Iris pigment epithelial cell (primary cell): ENCODE results near the gene VRK3.

ENCODE experiments used
- DNase-seq: peaks from one replicate; pipeline ENCODE4 v3.0.0-alpha.2; 2011; ENCODE audit warnings: low read depth

The VRK3 gene

DNA sequence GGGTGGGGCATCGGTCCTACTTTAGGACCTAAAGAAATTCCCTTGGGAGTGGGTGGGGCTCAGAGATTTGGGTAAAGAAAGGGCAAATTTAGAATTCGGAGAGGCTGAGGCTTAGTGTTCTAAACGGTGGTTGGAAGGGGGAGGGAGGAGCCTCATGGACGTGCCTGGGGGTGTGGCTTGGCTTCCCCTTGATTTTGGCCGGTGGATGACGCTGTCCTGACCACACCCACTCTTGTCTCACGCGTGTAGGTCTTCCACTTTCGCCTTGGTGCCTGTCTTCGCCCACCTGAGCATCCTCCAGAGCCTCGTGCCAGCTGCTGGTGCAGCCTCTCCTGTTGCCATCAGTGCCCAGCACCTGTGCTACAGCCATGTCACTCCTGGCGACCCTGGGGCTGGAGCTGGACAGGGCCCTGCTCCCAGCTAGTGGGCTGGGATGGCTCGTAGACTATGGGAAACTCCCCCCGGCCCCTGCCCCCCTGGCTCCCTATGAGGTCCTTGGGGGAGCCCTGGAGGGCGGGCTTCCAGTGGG is 94.6 kb downstream of the VRK3 start:
- no peak for DNase-seq

DNA sequence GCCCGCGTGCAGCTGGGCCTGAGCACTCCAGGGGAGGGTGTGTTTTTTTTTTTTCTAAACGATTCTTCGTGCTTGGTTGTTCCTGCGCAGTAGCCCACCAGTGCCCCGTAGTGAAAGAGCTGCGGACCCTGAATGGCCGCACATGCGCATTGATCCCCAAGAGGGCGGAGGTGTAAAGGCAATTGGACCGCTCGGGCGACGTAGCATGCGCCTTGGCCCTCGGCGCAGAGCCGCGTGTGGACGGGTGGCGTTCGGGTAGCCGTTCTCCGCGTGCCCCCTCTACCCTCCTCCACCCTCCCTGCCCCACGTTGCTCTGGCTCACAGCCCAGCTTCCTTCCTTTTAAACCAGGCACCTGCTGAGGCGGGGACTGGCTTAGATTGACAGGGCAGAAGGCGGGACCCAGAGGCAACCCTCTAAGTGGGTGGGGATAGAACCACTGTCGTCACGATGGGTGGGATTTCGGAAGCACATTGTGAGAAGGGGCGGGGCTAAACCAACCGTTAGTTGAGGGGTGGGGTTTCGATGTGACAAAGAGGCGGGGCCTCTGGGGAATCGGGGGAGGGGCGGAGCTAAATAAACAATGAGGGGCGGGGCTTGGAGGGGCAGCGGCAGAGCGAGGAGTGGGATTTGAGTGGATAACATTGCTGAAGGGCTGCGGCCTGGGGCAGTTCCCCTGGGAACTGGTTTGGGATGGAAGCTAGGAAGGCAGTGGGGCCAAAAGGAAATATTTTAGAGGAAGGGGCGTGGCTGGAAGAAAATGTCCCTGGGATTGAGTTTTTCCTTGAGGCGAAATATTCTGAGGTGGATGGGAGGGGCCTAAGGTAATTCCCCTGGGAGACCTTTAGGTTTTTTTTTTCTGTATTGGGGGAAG is 95.3 kb downstream of the VRK3 start:
- peak; percentile 98 for DNase-seq

DNA sequence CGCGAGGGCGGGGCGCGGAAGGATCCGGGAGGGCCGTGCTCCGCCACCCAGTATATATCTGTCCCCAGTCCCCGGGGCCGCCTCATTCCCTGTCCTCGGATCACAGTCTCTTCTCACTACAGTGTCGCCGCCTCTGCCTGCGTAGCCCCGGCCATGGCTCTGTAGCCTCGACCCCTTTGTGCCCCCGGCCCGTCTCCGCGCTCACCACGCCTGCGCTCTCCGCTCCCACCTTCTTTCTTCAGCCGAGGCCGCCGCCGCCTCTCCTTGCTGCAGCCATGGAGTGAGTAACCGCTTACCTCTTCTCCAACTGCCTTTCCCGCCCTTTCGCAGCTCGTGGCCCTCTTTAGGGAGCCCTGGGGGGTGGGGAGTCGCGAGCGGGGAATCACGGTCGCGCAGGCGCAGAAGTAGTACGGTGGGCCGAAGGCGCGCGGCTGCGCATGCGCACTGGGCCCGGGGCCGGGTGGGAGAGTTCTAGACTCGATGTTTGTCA is 96.0 kb downstream of the VRK3 start, which contains the start of the genes ATF5 and NUP62:
ATF5 (plus strand) TSS at position 85 of the 490 bp plus-strand sequence. CDS start 1,646 bp downstream, outside the sequence.
NUP62 (minus strand) TSS at position 384 of the 490 bp plus-strand sequence. CDS start 19,697 bp downstream, outside the sequence.
- DNase-seq = peak; percentile 59

DNA sequence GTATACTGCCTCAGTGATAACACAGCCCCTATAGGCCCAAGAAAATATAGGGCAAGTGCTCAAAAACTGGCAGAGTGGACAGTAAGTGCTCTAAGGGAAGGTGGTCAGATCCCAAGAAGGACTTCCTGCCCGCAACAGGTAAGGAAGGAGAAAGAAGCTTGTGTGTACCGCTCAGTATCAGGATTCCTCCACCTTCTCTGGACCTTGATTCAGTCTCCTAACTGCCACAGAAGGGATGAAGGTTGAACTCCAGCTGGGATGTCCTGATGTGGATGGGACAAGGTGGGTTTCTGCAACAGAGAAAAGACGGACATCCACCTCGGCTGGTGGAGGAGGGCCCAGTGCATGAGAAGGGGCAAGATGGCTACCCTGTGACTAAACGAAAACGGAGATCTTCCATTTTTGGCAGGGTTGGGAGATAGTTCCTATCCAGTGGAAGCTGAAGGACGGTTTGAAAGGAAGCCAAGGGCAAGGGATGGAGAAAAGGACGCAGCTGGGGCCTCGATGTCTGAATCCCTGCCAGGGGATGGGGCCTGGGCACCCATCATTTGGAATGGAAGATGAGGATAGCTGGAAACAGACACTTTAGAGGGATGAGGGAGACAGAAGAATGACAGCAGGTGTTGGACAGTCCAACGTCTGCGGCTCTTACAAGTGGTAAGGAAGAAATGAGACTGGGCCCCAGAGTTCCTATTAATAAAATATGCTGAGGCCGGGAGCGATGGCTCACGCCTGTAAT is 97.5 kb downstream of the VRK3 start:
- no peak for DNase-seq

DNA sequence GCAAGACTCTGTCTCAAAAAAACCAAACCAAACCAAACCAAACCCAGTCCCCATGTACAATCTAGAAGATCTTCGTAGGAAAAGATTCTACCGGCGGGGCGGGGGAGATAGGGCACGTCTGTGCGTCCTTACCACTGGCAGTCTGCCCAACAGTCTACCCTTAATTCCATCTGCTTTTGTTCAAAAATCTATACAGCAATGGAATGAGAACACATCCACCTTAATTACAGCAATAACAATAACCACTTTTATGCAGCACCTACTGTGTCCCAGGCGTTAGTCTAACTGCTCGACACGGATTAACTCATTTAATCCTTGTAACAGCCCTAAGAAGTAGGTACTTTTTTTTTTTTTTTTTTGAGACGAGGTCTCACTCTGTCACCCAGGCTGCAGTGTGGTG is 98.7 kb downstream of the VRK3 start:
- no peak for DNase-seq
